Peyer's patch (tissue), 4 donors: Measurements from ENCODE around the gene MAML2. TPM values are rescaled to one million over a fixed set of nuclear protein-coding genes. Genes with fewer than 3 reads are reported as not detected.

Experiments used
- DNase-seq, 3 donors: peaks; one replicate each; pipeline ENCODE4 v3.0.0-alpha.2; 2017 to 2019
- H3K27ac ChIP-seq, 4 donors: fragments of 200-600 bp; sonication (generic); one replicate each; pipeline ENCODE4 v1.5.1; 2016 to 2019
- H3K27me3 ChIP-seq, 2 donors: fragments of 200-600 bp; sonication (generic); one replicate each; pipeline ENCODE4 v1.5.1; 2019
- H3K36me3 ChIP-seq, 3 donors: fragments of 200-600 bp; sonication (generic); one replicate each; pipeline ENCODE4 v1.5.1; 2016 to 2019
- H3K4me1 ChIP-seq, 4 donors: fragments of 200-600 bp; sonication (generic); one replicate each; pipeline ENCODE4 v1.5.1; 2016 to 2019
- H3K4me3 ChIP-seq, 4 donors: fragments of 200-600 bp; sonication (generic); 1 replicate in 3 of 4; 2 replicates in 1 of 4; pipeline ENCODE4 v1.5.1; 2016 to 2019; ENCODE audit warnings: mild to moderate bottlenecking in 1 of 4
- H3K9me3 ChIP-seq, 4 donors: fragments of 200-600 bp; sonication (generic); one replicate each; pipeline ENCODE4 v1.5.1; 2016 to 2019; ENCODE audit warnings: mild to moderate bottlenecking in 1 of 4
- CTCF ChIP-seq, 6 experiments: fragments of 450-650 bp in 4 of 6; fragments of 200-600 bp in 2 of 6; sonication (generic) in 1 of 6; IDR thresholded peaks; one replicate each; pipeline ENCODE4 v1.5.1; 2017 to 2019; ENCODE audit warnings: antibody characterized with exemption in 6 of 6, mild to moderate bottlenecking in 3 of 6, moderate library complexity in 1 of 6
- POLR2A ChIP-seq, 2 donors: fragments of 450-650 bp; IDR thresholded peaks; one replicate each; pipeline ENCODE4 v1.5.1; 2017; ENCODE audit warnings: antibody characterized with exemption in 2 of 2, mild to moderate bottlenecking in 2 of 2, moderate library complexity in 2 of 2
- total RNA-seq, 4 donors: library from RNA; depleted of rRNA; stranded (reverse); fragments of >200 nt; gene quantifications; one replicate each; pipeline ENCODE4 v1.1.0, GENCODE V29; 2016

MAML2 gene
- total RNA-seq, 4 donors from 2014 or later, result 8.4 to 60.2 (median 22.7) TPM

GRCh38 chr11:96367342-96367741 lies 24.3 kb upstream of the MAML2 start:
- H3K4me3 ChIP-seq, result no peak overlapping the region
- no peak for DNase-seq
- H3K4me1 ChIP-seq, result no peaks in the 10 kb centered on the region
- TF ChIP-seq POLR2A (IDR thresholded peaks at IDR 0.05) (no peak), CTCF (IDR thresholded peaks at IDR 0.05) (no peak)
- H3K9me3 ChIP-seq, result no peaks in the 10 kb centered on the region
- H3K27me3 ChIP-seq, result no peaks in the 10 kb centered on the region
- peaks cover 0 to 42% (median 0%) of the 10 kb centered on the region in 3 donors for H3K36me3 ChIP-seq
- no peak overlapping the region for H3K27ac ChIP-seq

- Histone ChIP-seq H3K4me1 (no peaks in the 10 kb centered on the region), H3K27ac (no peak overlapping the region), H3K4me3 (no peak overlapping the region), H3K9me3 (no peaks in the 10 kb centered on the region), H3K36me3 (peaks cover 0 to 31% (median 0%) of the 10 kb centered on the region in 3 donors), H3K27me3 (no peaks in the 10 kb centered on the region)
- TF ChIP-seq CTCF (IDR thresholded peaks at IDR 0.05), result no peak
- TF ChIP-seq POLR2A (IDR thresholded peaks at IDR 0.05), result no peak
- no peak for DNase-seq
These were observed 23.0 kb upstream of the MAML2 start for GRCh38 chr11:96366024-96366423.

- Histone ChIP-seq H3K27ac (no peak overlapping the region), H3K27me3 (no peaks in the 10 kb centered on the region), H3K4me1 (no peaks in the 10 kb centered on the region), H3K4me3 (no peak overlapping the region), H3K9me3 (no peaks in the 10 kb centered on the region), H3K36me3 (peaks cover 0 to 28% (median 0%) of the 10 kb centered on the region in 3 donors)
- TF ChIP-seq CTCF (IDR thresholded peaks at IDR 0.05) (no peak), POLR2A (IDR thresholded peaks at IDR 0.05) (no peak)
- no peak for DNase-seq
These were observed 22.5 kb upstream of the MAML2 start for GRCh38 chr11:96365493-96365892.

GRCh38 chr11:96361778-96362177 lies 18.8 kb upstream of the MAML2 start:
- Histone ChIP-seq H3K27ac (no peak overlapping the region), H3K4me1 (no peaks in the 10 kb centered on the region), H3K36me3 (peaks cover 0 to 38% (median 0%) of the 10 kb centered on the region in 3 donors), H3K9me3 (no peaks in the 10 kb centered on the region), H3K27me3 (no peaks in the 10 kb centered on the region), H3K4me3 (no peak overlapping the region)
- DNase-seq, result no peak
- TF ChIP-seq POLR2A (IDR thresholded peaks at IDR 0.05) (no peak), CTCF (IDR thresholded peaks at IDR 0.05) (no peak)

- Histone ChIP-seq H3K4me1 (no peaks in the 10 kb centered on the region), H3K27ac (no peak overlapping the region), H3K27me3 (no peaks in the 10 kb centered on the region), H3K36me3 (peaks cover 0 to 37% (median 0%) of the 10 kb centered on the region in 3 donors), H3K9me3 (no peaks in the 10 kb centered on the region), H3K4me3 (no peak overlapping the region)
- TF ChIP-seq POLR2A (IDR thresholded peaks at IDR 0.05) (no peak), CTCF (IDR thresholded peaks at IDR 0.05) (no peak)
- no peak for DNase-seq
These were observed 15.3 kb upstream of the MAML2 start for GRCh38 chr11:96358321-96358720.

- Histone ChIP-seq H3K27me3 (no peaks in the 10 kb centered on the region), H3K36me3 (peaks cover 0 to 37% (median 0%) of the 10 kb centered on the region in 3 donors), H3K4me3 (no peak overlapping the region), H3K9me3 (no peaks in the 10 kb centered on the region), H3K4me1 (no peaks in the 10 kb centered on the region), H3K27ac (no peak overlapping the region)
- TF ChIP-seq POLR2A (IDR thresholded peaks at IDR 0.05) (no peak), CTCF (IDR thresholded peaks at IDR 0.05) (no peak)
- DNase-seq, result no peak
These were observed 14.8 kb upstream of the MAML2 start for GRCh38 chr11:96357794-96358193.
